WTC11 (cell line): Measurements from ENCODE around the gene PPCDC. TPM values are rescaled to one million over a fixed set of nuclear protein-coding genes. Genes with fewer than 3 reads are reported as not detected.

ENCODE experiments used
- ATAC-seq: fragments of 200-7000 bp; cut with Tn5 transposase; 2 replicates; pipeline ENCODE4 v1.10.0; 2021; ENCODE audit warnings: mild to moderate bottlenecking, moderate library complexity
- CTCF ChIA-PET: fragments of 300-600 bp; sonication (Branson Sonifier 250); formaldehyde crosslinking; loops from one replicate; lab custom pipeline; 2021; ENCODE audit warnings: antibody characterized with exemption; lab: Charles Lee
- POLR2A ChIA-PET: fragments of 350-600 bp; sonication (Branson Sonifier 250); formaldehyde crosslinking; loops from one replicate; lab custom pipeline; 2021; ENCODE audit warnings: antibody characterized with exemption; lab: Charles Lee
- DNase-seq: peaks from one replicate; pipeline ENCODE4 v3.0.0; 2021; ENCODE audit warnings: low spot score
- H3K27ac Mint-ChIP-seq: 2 replicates; pipeline ENCODE4 v1.8.0; 2021; ENCODE audit warnings: mixed read lengths
- H3K27me3 Mint-ChIP-seq: 2 replicates; pipeline ENCODE4 v1.8.0; 2021; ENCODE audit warnings: low read depth, mild to moderate bottlenecking, moderate library complexity, mixed read lengths
- H3K36me3 Mint-ChIP-seq: 2 replicates; pipeline ENCODE4 v1.8.0; 2021; ENCODE audit warnings: mixed read lengths
- H3K4me1 Mint-ChIP-seq: 2 replicates; pipeline ENCODE4 v1.8.0; 2022; ENCODE audit warnings: mixed read lengths
- H3K4me3 Mint-ChIP-seq: 2 replicates; pipeline ENCODE4 v1.8.0; 2021; ENCODE audit warnings: mild to moderate bottlenecking, moderate library complexity, mixed read lengths
- H3K9me3 Mint-ChIP-seq: 2 replicates; pipeline ENCODE4 v1.8.0; 2021; ENCODE audit warnings: mixed read lengths
- AR ChIP-seq: fragments of 250-450 bp; sonication (Bioruptor Pico); IDR thresholded peaks from 2 replicates; pipeline ENCODE4 v1.9.0; 2021; ENCODE audit warnings: mild to moderate bottlenecking
- ATF1 ChIP-seq: sonication (generic); formaldehyde crosslinking; IDR thresholded peaks from 2 replicates; pipeline ENCODE4 v1.8.1; 2023; ENCODE audit warnings: mild to moderate bottlenecking, moderate library complexity, missing genetic modification reagents
- ATF6 ChIP-seq: sonication (generic); formaldehyde crosslinking; IDR thresholded peaks from 2 replicates; pipeline ENCODE4 v1.8.1; 2023; ENCODE audit warnings: mild to moderate bottlenecking, missing genetic modification reagents
- ERG ChIP-seq: fragments of 250-450 bp; sonication (Bioruptor Pico); IDR thresholded peaks from 2 replicates; pipeline ENCODE4 v1.8.0; 2021; ENCODE audit warnings: mild to moderate bottlenecking
- FOXJ3 ChIP-seq: sonication (generic); formaldehyde crosslinking; IDR thresholded peaks from 2 replicates; pipeline ENCODE4 v1.9.0; 2021; ENCODE audit warnings: missing genetic modification reagents, mild to moderate bottlenecking, borderline replicate concordance
- FOXK1 ChIP-seq: sonication (generic); formaldehyde crosslinking; IDR thresholded peaks from 2 replicates; pipeline ENCODE4 v1.8.0; 2022; ENCODE audit warnings: mild to moderate bottlenecking, moderate library complexity, missing genetic modification reagents
- JAZF1 ChIP-seq: fragments of 250-450 bp; sonication (Bioruptor Pico); IDR thresholded peaks from 2 replicates; pipeline ENCODE4 v1.9.0; 2021; ENCODE audit warnings: moderate library complexity, mild to moderate bottlenecking, inconsistent platforms
- MXD4 ChIP-seq: fragments of 250-450 bp; sonication (Bioruptor Pico); IDR thresholded peaks from 2 replicates; pipeline ENCODE4 v1.8.0; 2021; ENCODE audit warnings: mild to moderate bottlenecking, moderate library complexity, borderline replicate concordance
- NFE2L1 ChIP-seq: sonication (generic); formaldehyde crosslinking; IDR thresholded peaks from 2 replicates; pipeline ENCODE4 v1.8.1; 2023; ENCODE audit warnings: missing genetic modification reagents
- NR3C1 ChIP-seq: sonication (generic); formaldehyde crosslinking; conservative IDR thresholded peaks from 2 replicates; pipeline ENCODE4 v1.8.1; 2023; ENCODE audit warnings: low read depth, mild to moderate bottlenecking, missing genetic modification reagents
- RORB ChIP-seq: fragments of 250-450 bp; sonication (Bioruptor Pico); IDR thresholded peaks from 2 replicates; pipeline ENCODE4 v1.9.0; 2021; ENCODE audit warnings: mild to moderate bottlenecking
- TEAD4 ChIP-seq: sonication (generic); formaldehyde crosslinking; IDR thresholded peaks from 2 replicates; pipeline ENCODE4 v1.8.0; 2022; ENCODE audit warnings: mild to moderate bottlenecking, missing genetic modification reagents
- ZBTB21 ChIP-seq: sonication (generic); formaldehyde crosslinking; IDR thresholded peaks from 2 replicates; pipeline ENCODE4 v1.8.1; 2023; ENCODE audit warnings: mild to moderate bottlenecking, missing genetic modification reagents, borderline replicate concordance
- ZBTB43 ChIP-seq: sonication (generic); formaldehyde crosslinking; IDR thresholded peaks from 2 replicates; pipeline ENCODE4 v1.8.1; 2023; ENCODE audit warnings: mild to moderate bottlenecking, missing genetic modification reagents
- ZNF232 ChIP-seq: sonication (generic); formaldehyde crosslinking; IDR thresholded peaks from 2 replicates; pipeline ENCODE4 v1.8.0; 2022; ENCODE audit warnings: mild to moderate bottlenecking, missing genetic modification reagents
- ZNF263 ChIP-seq: sonication (generic); formaldehyde crosslinking; IDR thresholded peaks from 2 replicates; pipeline ENCODE4 v1.8.1; 2022; ENCODE audit warnings: low read depth, mild to moderate bottlenecking, moderate library complexity, missing genetic modification reagents
- ZNF281 ChIP-seq: sonication (generic); formaldehyde crosslinking; IDR thresholded peaks from 2 replicates; pipeline ENCODE4 v1.8.0; 2023; ENCODE audit warnings: mild to moderate bottlenecking, missing genetic modification reagents
- ZNF425 ChIP-seq: fragments of 250-450 bp; sonication (Bioruptor Pico); conservative IDR thresholded peaks from 2 replicates; pipeline ENCODE4 v1.9.0; 2021; ENCODE audit warnings: mild to moderate bottlenecking
- ZNF512 ChIP-seq: sonication (generic); formaldehyde crosslinking; IDR thresholded peaks from 2 replicates; pipeline ENCODE4 v1.8.1; 2022; ENCODE audit warnings: missing genetic modification reagents, borderline replicate concordance
- ZSCAN18 ChIP-seq: fragments of 250-450 bp; sonication (Bioruptor Pico); IDR thresholded peaks from 2 replicates; pipeline ENCODE4 v2.1.2; 2022; ENCODE audit warnings: mild to moderate bottlenecking, moderate library complexity
- total RNA-seq: library from RNA; stranded (reverse); gene quantifications from 3 replicates; pipeline ENCODE4 v1.2.3, GENCODE V29; 2021

The PPCDC gene
- total RNA-seq, 1 experiment from 2014 or later = 30.1 TPM

GRCh38 chr15:75037685-75038084 is 14.3 kb downstream of the PPCDC start:
- Mint-ChIP-seq H3K4me3 (no peak overlapping the region), H3K4me1 (peaks cover 25% of the 10 kb centered on the region), H3K27ac (no peak overlapping the region), H3K9me3 (no peaks in the 10 kb centered on the region)
- POLR2A ChIA-PET = no interaction called here
- DNase-seq (no peak), ATAC-seq (no peak)
- no peak for TF ChIP-seq ZNF425
- no peak for TF ChIP-seq ZNF232 (CRISPR knock-in tag)
- TF ChIP-seq TEAD4 (CRISPR knock-in tag) = no peak
- no peak for TF ChIP-seq FOXK1 (CRISPR knock-in tag)
- TF ChIP-seq ZNF512 (CRISPR knock-in tag) = no peak
- TF ChIP-seq, all 79 proteins: peak for 0
- peaks cover 20% of the 10 kb centered on the region for H3K36me3 Mint-ChIP-seq
- H3K27me3 Mint-ChIP-seq = no peaks in the 10 kb centered on the region
- CTCF ChIA-PET = interaction anchor here (0.6 to 2.9 kb wide), 5 partner anchors 8 to 270 kb away, joined by 3 to 11 read pairs (median 5); partner anchors contain the start of gene C15orf39

- Mint-ChIP-seq H3K27me3 (no peaks in the 10 kb centered on the region), H3K4me3 (no peak overlapping the region), H3K27ac (no peak overlapping the region), H3K36me3 (peaks cover 20% of the 10 kb centered on the region), H3K9me3 (no peaks in the 10 kb centered on the region), H3K4me1 (peaks cover 27% of the 10 kb centered on the region)
- ChIA-PET POLR2A (no interaction called here), CTCF (interaction anchor here (1.2 to 2.9 kb wide), 3 partner anchors 9 to 170 kb away, joined by 3 to 11 read pairs (median 5); partner anchors contain the start of gene C15orf39)
- DNase-seq = no peak
- TF ChIP-seq ATF6 (CRISPR knock-in tag) (no peak), ZBTB43 (CRISPR knock-in tag) (no peak), ATF1 (CRISPR knock-in tag) (no peak), ZBTB21 (no peak), ZNF281 (CRISPR knock-in tag) (no peak), MXD4 (CRISPR knock-in tag) (no peak), ERG (CRISPR knock-in tag) (no peak), JAZF1 (CRISPR knock-in tag) (no peak), FOXJ3 (CRISPR knock-in tag) (no peak), AR (CRISPR knock-in tag) (no peak), ZSCAN18 (CRISPR knock-in tag) (no peak), NR3C1 (CRISPR knock-in tag) (no peak), RORB (CRISPR knock-in tag) (no peak), NFE2L1 (CRISPR knock-in tag) (no peak), ZNF263 (no peak)
- ATAC-seq = no peak
Observed at GRCh38 chr15:75038231-75038630, 14.8 kb downstream of the PPCDC start.
